ENCODE measurements around the gene RASSF3.

DNA sequence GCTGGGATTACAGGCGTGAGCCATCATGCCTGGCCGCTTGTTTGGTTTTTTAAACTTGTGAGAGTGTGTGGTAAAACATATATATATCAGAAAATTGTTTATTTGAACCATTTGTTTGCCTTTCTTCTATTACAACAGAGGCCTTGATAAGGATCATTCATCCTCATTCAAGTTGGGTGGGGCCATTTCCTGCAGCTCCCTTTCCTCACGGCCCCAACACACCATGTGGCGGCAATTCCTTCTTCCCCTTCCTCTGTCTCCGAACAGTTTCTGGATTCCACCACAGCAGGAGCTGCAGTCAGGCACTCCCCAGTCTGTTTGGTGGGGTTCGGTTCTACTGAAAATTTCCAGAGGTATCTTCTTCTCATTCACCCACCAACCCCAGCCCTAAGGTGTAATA lies 42.0 kb upstream of the RASSF3 start:
- TF ChIP-seq, protein P1, sequence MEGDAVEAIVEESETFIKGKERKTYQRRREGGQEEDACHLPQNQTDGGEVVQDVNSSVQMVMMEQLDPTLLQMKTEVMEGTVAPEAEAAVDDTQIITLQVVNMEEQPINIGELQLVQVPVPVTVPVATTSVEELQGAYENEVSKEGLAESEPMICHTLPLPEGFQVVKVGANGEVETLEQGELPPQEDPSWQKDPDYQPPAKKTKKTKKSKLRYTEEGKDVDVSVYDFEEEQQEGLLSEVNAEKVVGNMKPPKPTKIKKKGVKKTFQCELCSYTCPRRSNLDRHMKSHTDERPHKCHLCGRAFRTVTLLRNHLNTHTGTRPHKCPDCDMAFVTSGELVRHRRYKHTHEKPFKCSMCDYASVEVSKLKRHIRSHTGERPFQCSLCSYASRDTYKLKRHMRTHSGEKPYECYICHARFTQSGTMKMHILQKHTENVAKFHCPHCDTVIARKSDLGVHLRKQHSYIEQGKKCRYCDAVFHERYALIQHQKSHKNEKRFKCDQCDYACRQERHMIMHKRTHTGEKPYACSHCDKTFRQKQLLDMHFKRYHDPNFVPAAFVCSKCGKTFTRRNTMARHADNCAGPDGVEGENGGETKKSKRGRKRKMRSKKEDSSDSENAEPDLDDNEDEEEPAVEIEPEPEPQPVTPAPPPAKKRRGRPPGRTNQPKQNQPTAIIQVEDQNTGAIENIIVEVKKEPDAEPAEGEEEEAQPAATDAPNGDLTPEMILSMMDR (IDR thresholded peaks at IDR 0.05), result no peak
- no peak for TF ChIP-seq POLR2A (IDR thresholded peaks at IDR 0.05)
